Fibroblast of lung (primary cell): ENCODE measurements around the gene XYLT1. TPM values are rescaled to one million over a fixed set of nuclear protein-coding genes. Genes with fewer than 3 reads are reported as not detected.

Experiments used
- DNase-seq, 2 donors: peaks; one replicate each; pipeline versions ENCODE4 v3.0.0 to v3.0.0-alpha.2; 2010; ENCODE audit warnings: low read depth in 2 of 2
- H2AFZ ChIP-seq: 2 replicates; pipeline ENCODE4 v1.5.1; 2012; ENCODE audit warnings: low read length, control low read depth, inconsistent platforms
- H3K27ac ChIP-seq: 2 replicates; pipeline ENCODE4 v1.5.1; 2011; ENCODE audit warnings: low read length, control low read depth; ENCODE audit not compliant: insufficient read depth
- H3K27me3 ChIP-seq: 2 replicates; pipeline ENCODE4 v1.5.1; 2011; ENCODE audit warnings: mild to moderate bottlenecking, low read length; ENCODE audit not compliant: control insufficient read depth, insufficient read depth
- H3K36me3 ChIP-seq: 2 replicates; pipeline ENCODE4 v1.5.1; 2011; ENCODE audit warnings: low read length; ENCODE audit not compliant: control insufficient read depth, insufficient read depth
- H3K4me1 ChIP-seq: 2 replicates; pipeline ENCODE4 v1.5.1; 2011; ENCODE audit warnings: low read length; ENCODE audit not compliant: control insufficient read depth, insufficient read depth; ENCODE audit errors: extremely low read depth
- H3K4me2 ChIP-seq: 2 replicates; pipeline ENCODE4 v1.5.1; 2011; ENCODE audit warnings: low read length, control low read depth; ENCODE audit not compliant: insufficient read depth; ENCODE audit errors: extremely low read depth
- H3K4me3 ChIP-seq, 4 experiments: fragments of 200-600 bp in 1 of 4; sonication (generic) in 1 of 4; replicated peaks in 1 of 4; 2 replicates each; pipeline ENCODE4 v1.5.1; 2011 to 2016; ENCODE audit warnings: low read length in 4 of 4, low read depth in 3 of 4, mild to moderate bottlenecking in 3 of 4, control low read depth in 2 of 4, inconsistent platforms in 1 of 4, mixed read lengths in 1 of 4; ENCODE audit not compliant: insufficient read depth in 1 of 4; ENCODE audit errors: control extremely low read depth in 1 of 4
- H3K79me2 ChIP-seq: 2 replicates; pipeline ENCODE4 v1.5.1; 2012; ENCODE audit warnings: mild to moderate bottlenecking, low read length, inconsistent platforms; ENCODE audit not compliant: control insufficient read depth, insufficient read depth
- H3K9ac ChIP-seq: 2 replicates; pipeline ENCODE4 v1.5.1; 2011; ENCODE audit warnings: mild to moderate bottlenecking, low read length, control low read depth; ENCODE audit not compliant: insufficient read depth
- H3K9me3 ChIP-seq: 2 replicates; pipeline ENCODE4 v1.5.1; 2012; ENCODE audit warnings: low read depth, low read length; ENCODE audit not compliant: control insufficient read depth, insufficient read depth
- H4K20me1 ChIP-seq: 2 replicates; pipeline ENCODE4 v1.5.1; 2011; ENCODE audit warnings: low read length; ENCODE audit not compliant: control insufficient read depth, insufficient read depth; ENCODE audit errors: extremely low read depth
- CTCF ChIP-seq, 2 donors: IDR thresholded peaks in 1 of 2; conservative IDR thresholded peaks in 1 of 2; 1 replicate in 1 of 2; 2 replicates in 1 of 2; pipeline ENCODE4 v1.5.1; 2011 to 2012; ENCODE audit warnings: low read length in 2 of 2, control low read depth in 1 of 2, inconsistent platforms in 1 of 2, low read depth in 1 of 2, mild to moderate bottlenecking in 1 of 2
- EZH2 ChIP-seq: IDR thresholded peaks from 2 replicates; pipeline ENCODE4 v1.5.1; 2012; ENCODE audit warnings: low read length, control low read depth, mild to moderate bottlenecking; ENCODE audit errors: missing control alignments
- polyA plus RNA-seq, 2 donors: library from polyadenylated mRNA; depleted of rRNA in 1 of 2; stranded (reverse) in 1 of 2; unstranded in 1 of 2; fragments of >200 nt; gene quantifications; 2 replicates each; pipeline ENCODE4 v1.2.1, GENCODE V29; 2011 to 2012; ENCODE audit warnings: missing spikeins in 1 of 2
- total RNA-seq: library from RNA; depleted of rRNA; stranded (reverse); fragments of >200 nt; gene quantifications from 2 replicates; pipeline ENCODE4 v1.2.1, GENCODE V29; 2014

XYLT1 gene
- total and polyA plus RNA-seq, 2 donors (not counting 1 experiment from before 2014, with no cell fraction given): 9.3 to 21.8 TPM

DNA sequence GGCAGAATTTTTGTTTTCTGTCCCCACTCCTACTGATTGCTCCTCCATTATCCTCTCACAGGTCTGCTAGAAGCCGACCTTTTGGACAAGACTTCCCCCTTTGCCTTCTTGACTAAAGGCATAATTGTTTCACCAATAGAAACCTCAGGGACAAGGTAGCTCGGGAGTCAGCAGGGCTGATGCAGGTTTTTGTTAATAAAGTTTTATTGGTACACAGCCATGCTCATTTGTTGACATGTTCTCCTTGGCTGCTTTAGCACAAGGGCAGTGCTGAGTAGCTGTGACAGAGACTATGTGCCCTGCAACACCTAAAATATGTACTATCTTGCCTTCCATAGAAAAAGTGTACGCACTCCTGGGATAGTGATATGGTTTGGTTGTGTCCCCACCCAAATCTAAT lies 271.6 kb downstream of the XYLT1 start:
- H4K20me1 ChIP-seq: no peaks in the 10 kb centered on the region

DNA sequence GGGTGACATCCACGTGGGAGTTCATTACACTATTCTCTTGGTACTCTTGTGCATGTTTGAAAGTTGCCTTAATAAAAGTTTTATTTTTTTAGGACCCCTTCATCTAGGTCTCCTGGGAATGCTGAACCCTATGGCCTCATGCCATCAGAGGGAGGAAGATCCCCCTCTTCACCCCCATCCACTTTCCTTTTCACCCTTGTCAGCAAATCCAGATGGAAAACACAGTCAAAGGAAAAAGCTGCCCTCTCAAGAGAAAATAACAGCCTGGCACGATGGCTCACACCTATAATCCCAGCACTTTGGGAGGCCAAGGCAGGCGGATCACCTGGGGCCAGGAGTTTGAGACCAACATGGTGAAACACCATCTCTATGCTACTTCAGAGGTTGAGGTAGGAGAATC lies 274.2 kb downstream of the XYLT1 start:
- H3K9ac ChIP-seq: no peak overlapping the region
- no peak overlapping the region for H3K4me2 ChIP-seq
- H3K9me3 ChIP-seq: no peaks in the 10 kb centered on the region
- no peak overlapping the region for H3K4me3 ChIP-seq
- H3K27me3 ChIP-seq: no peaks in the 10 kb centered on the region
- no peaks in the 10 kb centered on the region for H3K79me2 ChIP-seq
- H4K20me1 ChIP-seq: no peaks in the 10 kb centered on the region
- H3K4me1 ChIP-seq: no peaks in the 10 kb centered on the region
- TF ChIP-seq CTCF (conservative IDR thresholded peaks at IDR 0.05 in 1 of 2, IDR thresholded peaks at IDR 0.05 in 1 of 2; ENCODE audit: low read depth in 1 of 2, low read length in 2 of 2): no peak
- no peak for TF ChIP-seq EZH2
- H3K36me3 ChIP-seq: peaks cover 6% of the 10 kb centered on the region
- no peak overlapping the region for H3K27ac ChIP-seq
- no peak for DNase-seq
- no peak overlapping the region for H2AFZ ChIP-seq

More for the DNA sequence above, 271.6 kb downstream of the XYLT1 start:
- Histone ChIP-seq H3K36me3 (peaks cover 6% of the 10 kb centered on the region), H2AFZ (no peak overlapping the region), H3K4me1 (no peaks in the 10 kb centered on the region), H3K9ac (no peak overlapping the region), H3K4me2 (no peak overlapping the region), H3K4me3 (no peak overlapping the region), H3K79me2 (no peaks in the 10 kb centered on the region), H3K27ac (no peak overlapping the region), H3K27me3 (no peaks in the 10 kb centered on the region), H3K9me3 (no peaks in the 10 kb centered on the region)
- no peak for TF ChIP-seq CTCF (conservative IDR thresholded peaks at IDR 0.05 in 1 of 2, IDR thresholded peaks at IDR 0.05 in 1 of 2; ENCODE audit: low read depth in 1 of 2, low read length in 2 of 2)
- TF ChIP-seq EZH2: no peak
- no peak for DNase-seq

DNA sequence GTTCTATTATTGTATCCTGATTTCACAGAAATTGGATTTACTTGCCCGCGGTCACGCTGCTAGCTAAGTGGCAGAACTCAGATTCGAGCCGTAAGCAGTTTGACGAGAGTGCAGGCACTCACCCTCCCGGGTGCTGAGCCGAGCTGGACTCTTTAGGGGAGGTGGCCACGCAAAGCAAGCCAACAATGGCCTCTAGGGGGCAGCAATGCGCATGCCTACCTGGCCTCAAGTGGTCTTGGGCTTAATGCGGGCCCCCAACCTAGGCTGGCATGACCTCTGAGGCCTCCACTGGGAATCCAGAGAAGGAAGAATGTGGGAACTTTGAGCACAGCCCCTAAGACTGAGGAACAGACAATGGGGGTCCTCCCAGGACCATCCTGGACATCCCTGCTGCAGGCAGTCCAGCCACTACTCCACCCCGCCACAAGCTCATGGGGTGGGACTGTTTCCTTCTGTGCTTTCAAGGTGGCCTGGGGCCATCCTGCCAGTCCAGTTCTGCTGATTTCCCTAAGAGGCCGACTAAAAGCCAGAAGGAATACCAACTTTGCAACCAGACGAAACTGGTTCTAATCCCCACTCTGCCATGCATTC lies 276.5 kb downstream of the XYLT1 start:
- Histone ChIP-seq H3K36me3 (peaks cover 6% of the 10 kb centered on the region), H3K4me1 (no peaks in the 10 kb centered on the region), H3K27ac (no peak overlapping the region), H3K4me2 (no peak overlapping the region), H2AFZ (no peak overlapping the region), H4K20me1 (no peaks in the 10 kb centered on the region), H3K4me3 (no peak overlapping the region), H3K79me2 (no peaks in the 10 kb centered on the region), H3K27me3 (no peaks in the 10 kb centered on the region), H3K9ac (no peak overlapping the region), H3K9me3 (no peaks in the 10 kb centered on the region)
- no peak for TF ChIP-seq EZH2
- TF ChIP-seq CTCF (conservative IDR thresholded peaks at IDR 0.05 in 1 of 2, IDR thresholded peaks at IDR 0.05 in 1 of 2; ENCODE audit: low read depth in 1 of 2, low read length in 2 of 2): peak; percentile 47 to 55
- DNase-seq: peak; percentile 30 to 38
